NT2/D1 (cell line): ENCODE measurements around the gene POU6F1.

Experiments
- DNase-seq: peaks from one replicate; pipeline ENCODE4 v3.0.0-alpha.2; 2011; ENCODE audit warnings: low read depth, low spot score
- H3K27me3 ChIP-seq: 2 replicates; pipeline ENCODE4 v1.6.0; 2011; ENCODE audit warnings: mild to moderate bottlenecking; ENCODE audit not compliant: insufficient read length, insufficient read depth
- H3K36me3 ChIP-seq: 2 replicates; pipeline ENCODE4 v1.6.1; 2011; ENCODE audit warnings: mild to moderate bottlenecking, low read length, mixed read lengths; ENCODE audit not compliant: insufficient read depth, insufficient read length
- H3K4me1 ChIP-seq: 2 replicates; pipeline ENCODE4 v1.5.1; 2011; ENCODE audit not compliant: insufficient read depth, insufficient read length
- H3K4me3 ChIP-seq: 2 replicates; pipeline ENCODE4 v1.5.1; 2011; ENCODE audit warnings: low read depth; ENCODE audit not compliant: insufficient read length
- H3K9ac ChIP-seq: 2 replicates; pipeline ENCODE4 v1.6.0; 2011; ENCODE audit warnings: low read depth; ENCODE audit not compliant: insufficient read length
- H3K9me3 ChIP-seq: 2 replicates; pipeline ENCODE4 v1.5.1; 2011; ENCODE audit warnings: mild to moderate bottlenecking, low read length; ENCODE audit not compliant: insufficient read depth
- SUZ12 ChIP-seq: IDR thresholded peaks from 2 replicates; pipeline ENCODE4 v1.6.1; 2011; ENCODE audit not compliant: insufficient read length, insufficient read depth; ENCODE audit errors: extremely low read depth
- YY1 ChIP-seq: IDR thresholded peaks from 2 replicates; pipeline ENCODE4 v1.6.1; 2011; ENCODE audit not compliant: insufficient read length, insufficient read depth
- ZNF274 ChIP-seq: IDR thresholded peaks from 2 replicates; pipeline ENCODE4 v1.6.1; 2011; ENCODE audit warnings: mild to moderate bottlenecking, low read depth, low read length

The POU6F1 gene

GRCh38 chr12:51172515-51173431 is 45.1 kb downstream of the POU6F1 start, which contains the start of gene TFCP2:
TFCP2 (minus strand) TSS chr12:51173135; CDS start chr12:51172422, 713 bp downstream.
- Histone ChIP-seq H3K36me3 (peaks cover 8% of the 10 kb centered on the region), H3K9ac (peak within 1 kb of the TSS; percentile 99), H3K27me3 (no peaks in the 10 kb centered on the region), H3K4me3 (peak within 1 kb of the TSS; percentile 86), H3K9me3 (no peaks in the 10 kb centered on the region), H3K4me1 (no peaks in the 10 kb centered on the region)
- no peak for TF ChIP-seq ZNF274
- no peak for TF ChIP-seq SUZ12
- peak; percentile 57 for TF ChIP-seq YY1
- DNase-seq = peak; percentile 96

GRCh38 chr12:51171884-51172514 is 45.9 kb downstream of the POU6F1 start:
- H3K9me3 ChIP-seq = no peaks in the 10 kb centered on the region
- DNase-seq = no peak

GRCh38 chr12:51163795-51164194 is 54.1 kb downstream of the POU6F1 start:
- Histone ChIP-seq H3K4me1 (no peaks in the 10 kb centered on the region), H3K36me3 (peaks cover 5% of the 10 kb centered on the region), H3K27me3 (no peaks in the 10 kb centered on the region), H3K4me3 (no peak overlapping the region), H3K9me3 (no peaks in the 10 kb centered on the region), H3K9ac (no peak overlapping the region)
- TF ChIP-seq YY1 = no peak
- no peak for TF ChIP-seq SUZ12
- no peak for TF ChIP-seq ZNF274
- no peak for DNase-seq

More at GRCh38 chr12:51171884-51172514, 45.9 kb downstream of the POU6F1 start:
- TF ChIP-seq ZNF274 (no peak), SUZ12 (no peak), YY1 (no peak)
- no peaks in the 10 kb centered on the region for H3K27me3 ChIP-seq
- peak overlapping the region; percentile 99 for H3K9ac ChIP-seq
- H3K4me1 ChIP-seq = no peaks in the 10 kb centered on the region
- H3K4me3 ChIP-seq = peak overlapping the region; percentile 86
- H3K36me3 ChIP-seq = peaks cover 8% of the 10 kb centered on the region

GRCh38 chr12:51162217-51162616 is 55.6 kb downstream of the POU6F1 start:
- Histone ChIP-seq H3K4me3 (no peak overlapping the region), H3K4me1 (no peaks in the 10 kb centered on the region), H3K36me3 (peaks cover 4% of the 10 kb centered on the region), H3K9me3 (no peaks in the 10 kb centered on the region), H3K9ac (no peak overlapping the region), H3K27me3 (no peaks in the 10 kb centered on the region)
- no peak for TF ChIP-seq SUZ12
- TF ChIP-seq YY1 = no peak
- no peak for TF ChIP-seq ZNF274
- DNase-seq = no peak

- DNase-seq = no peak
- no peaks in the 10 kb centered on the region for H3K36me3 ChIP-seq
- no peaks in the 10 kb centered on the region for H3K27me3 ChIP-seq
- no peaks in the 10 kb centered on the region for H3K9me3 ChIP-seq
- H3K9ac ChIP-seq = no peak overlapping the region
- H3K4me3 ChIP-seq = no peak overlapping the region
- H3K4me1 ChIP-seq = no peaks in the 10 kb centered on the region
- TF ChIP-seq YY1 (no peak), SUZ12 (no peak), ZNF274 (no peak)
Measured at GRCh38 chr12:51160814-51161459, 56.9 kb downstream of the POU6F1 start.

- no peak overlapping the region for H3K4me3 ChIP-seq
- no peaks in the 10 kb centered on the region for H3K9me3 ChIP-seq
- H3K27me3 ChIP-seq = no peaks in the 10 kb centered on the region
- no peaks in the 10 kb centered on the region for H3K4me1 ChIP-seq
- H3K36me3 ChIP-seq = peaks cover 2% of the 10 kb centered on the region
- H3K9ac ChIP-seq = no peak overlapping the region
- TF ChIP-seq ZNF274 (no peak), YY1 (no peak), SUZ12 (no peak)
- no peak for DNase-seq
Measured at GRCh38 chr12:51156245-51156765, 61.6 kb downstream of the POU6F1 start.

- peaks cover 2% of the 10 kb centered on the region for H3K36me3 ChIP-seq
- no peak overlapping the region for H3K9ac ChIP-seq
- TF ChIP-seq SUZ12 = no peak
- TF ChIP-seq YY1 = no peak
- TF ChIP-seq ZNF274 = no peak
- no peak for DNase-seq
- no peaks in the 10 kb centered on the region for H3K4me1 ChIP-seq
- H3K9me3 ChIP-seq = no peaks in the 10 kb centered on the region
- H3K4me3 ChIP-seq = no peak overlapping the region
- no peaks in the 10 kb centered on the region for H3K27me3 ChIP-seq
Measured at GRCh38 chr12:51152953-51153352, 64.9 kb downstream of the POU6F1 start.
